MCF 10A (cell line): ENCODE data around the gene ZNF358. TPM values are rescaled to one million over a fixed set of nuclear protein-coding genes. Genes with fewer than 3 reads are reported as not detected.

Experiments used
- BruUV-seq: library from RNA; stranded (reverse); fragments of 400-500 nt; replicated peaks from 2 replicates; lab custom pipeline; 2021; lab: Mats Ljungman, UMichigan
- CTCF ChIA-PET: fragments of 300-600 bp; sonication (Branson Sonifier 250); formaldehyde crosslinking; extraction: SDS; loops from one replicate; lab custom pipeline; 2021; ENCODE audit warnings: antibody characterized with exemption, inconsistent platforms; lab: Yijun Ruan, JAX
- POLR2A ChIA-PET: fragments of 300-600, 350-650 bp; sonication (Branson Sonifier 250); formaldehyde crosslinking; extraction: SDS; loops from one replicate; lab custom pipeline; 2020; ENCODE audit warnings: antibody characterized with exemption, inconsistent platforms; lab: Yijun Ruan, JAX
- DNase-seq: peaks from one replicate; pipeline ENCODE4 v3.0.0-alpha.2; 2018; ENCODE audit not compliant: unreplicated experiment
- H3K27ac Mint-ChIP-seq: one replicate; pipeline ENCODE4 v1.8.0; 2022; ENCODE audit warnings: mild to moderate bottlenecking, low read depth, mixed read lengths; ENCODE audit not compliant: unreplicated experiment
- H3K27me3 Mint-ChIP-seq: one replicate; pipeline ENCODE4 v1.8.0; 2022; ENCODE audit warnings: mixed read lengths; ENCODE audit not compliant: insufficient read depth, unreplicated experiment
- H3K36me3 Mint-ChIP-seq: one replicate; pipeline ENCODE4 v1.8.0; 2022; ENCODE audit warnings: mild to moderate bottlenecking, moderate library complexity, mixed read lengths; ENCODE audit not compliant: insufficient read depth, unreplicated experiment
- H3K4me1 Mint-ChIP-seq: one replicate; pipeline ENCODE4 v1.8.0; 2022; ENCODE audit warnings: mixed read lengths; ENCODE audit not compliant: insufficient read depth, unreplicated experiment
- H3K4me3 Mint-ChIP-seq: one replicate; pipeline ENCODE4 v1.8.0; 2022; ENCODE audit warnings: mild to moderate bottlenecking, moderate library complexity, mixed read lengths; ENCODE audit not compliant: unreplicated experiment
- H3K9me3 Mint-ChIP-seq: one replicate; pipeline ENCODE4 v1.8.0; 2022; ENCODE audit warnings: mixed read lengths; ENCODE audit not compliant: unreplicated experiment
- intact Hi-C: fragments of 100-400 bp; cut with micrococcal nuclease; formaldehyde crosslinking; loops from 2 replicates; pipeline ENCODE4 v1.14.1; 2022
- total RNA-seq: library from RNA; stranded (reverse); gene quantifications from 2 replicates; pipeline ENCODE4 v1.2.3, GENCODE V29; 2022
- TF ChIP-seq, protein P1 (sequence below): fragments of 200-600 bp; IDR thresholded peaks from one replicate; pipeline ENCODE4 v1.8.0; 2022; ENCODE audit warnings: antibody characterized with exemption, mild to moderate bottlenecking; ENCODE audit not compliant: unreplicated experiment

The ZNF358 gene
- total RNA-seq, 1 experiment from 2014 or later, result 16.9 TPM

DNA sequence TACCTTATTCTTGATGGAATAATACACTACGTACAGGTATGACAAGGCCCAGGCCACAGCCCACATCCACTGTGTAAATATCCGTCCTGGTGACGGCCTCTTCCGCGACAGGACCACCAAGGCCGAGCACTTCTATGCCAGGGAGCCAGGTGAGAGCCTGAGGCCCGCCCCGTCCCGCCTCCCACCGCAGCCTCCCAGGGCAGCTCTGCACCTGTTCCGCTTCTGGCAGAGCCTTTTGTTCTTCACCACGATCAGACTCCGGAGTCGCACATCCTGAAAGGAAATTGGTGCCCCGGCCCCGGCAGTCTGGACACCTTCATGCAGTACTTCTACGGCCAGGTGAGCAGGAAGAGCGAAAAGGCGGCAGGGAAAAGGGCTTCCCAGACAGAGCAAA is 10.6 kb upstream of the ZNF358 start:
- ChIA-PET POLR2A (interaction anchor here (0.6 to 0.7 kb wide), 2 partner anchors 89 to 497 kb away, joined by 3 read pairs; no protein-coding TSS in a partner anchor), CTCF (no interaction called here)
- DNase-seq, result no peak
- no peaks in the 10 kb centered on the region for H3K27me3 Mint-ChIP-seq
- intact Hi-C loops, result loop anchor here (10.0 kb wide), 1 partner anchor 110 kb away; no protein-coding TSS in a partner anchor
- no peak overlapping the region for H3K27ac Mint-ChIP-seq
- no peak overlapping the region for H3K4me3 Mint-ChIP-seq
- TF ChIP-seq, protein P1, sequence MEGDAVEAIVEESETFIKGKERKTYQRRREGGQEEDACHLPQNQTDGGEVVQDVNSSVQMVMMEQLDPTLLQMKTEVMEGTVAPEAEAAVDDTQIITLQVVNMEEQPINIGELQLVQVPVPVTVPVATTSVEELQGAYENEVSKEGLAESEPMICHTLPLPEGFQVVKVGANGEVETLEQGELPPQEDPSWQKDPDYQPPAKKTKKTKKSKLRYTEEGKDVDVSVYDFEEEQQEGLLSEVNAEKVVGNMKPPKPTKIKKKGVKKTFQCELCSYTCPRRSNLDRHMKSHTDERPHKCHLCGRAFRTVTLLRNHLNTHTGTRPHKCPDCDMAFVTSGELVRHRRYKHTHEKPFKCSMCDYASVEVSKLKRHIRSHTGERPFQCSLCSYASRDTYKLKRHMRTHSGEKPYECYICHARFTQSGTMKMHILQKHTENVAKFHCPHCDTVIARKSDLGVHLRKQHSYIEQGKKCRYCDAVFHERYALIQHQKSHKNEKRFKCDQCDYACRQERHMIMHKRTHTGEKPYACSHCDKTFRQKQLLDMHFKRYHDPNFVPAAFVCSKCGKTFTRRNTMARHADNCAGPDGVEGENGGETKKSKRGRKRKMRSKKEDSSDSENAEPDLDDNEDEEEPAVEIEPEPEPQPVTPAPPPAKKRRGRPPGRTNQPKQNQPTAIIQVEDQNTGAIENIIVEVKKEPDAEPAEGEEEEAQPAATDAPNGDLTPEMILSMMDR, result no peak
- BruUV-seq, result no TSS peak
- H3K9me3 Mint-ChIP-seq, result no peaks in the 10 kb centered on the region
- peaks cover 16% of the 10 kb centered on the region for H3K4me1 Mint-ChIP-seq
- peaks cover 5% of the 10 kb centered on the region for H3K36me3 Mint-ChIP-seq

DNA sequence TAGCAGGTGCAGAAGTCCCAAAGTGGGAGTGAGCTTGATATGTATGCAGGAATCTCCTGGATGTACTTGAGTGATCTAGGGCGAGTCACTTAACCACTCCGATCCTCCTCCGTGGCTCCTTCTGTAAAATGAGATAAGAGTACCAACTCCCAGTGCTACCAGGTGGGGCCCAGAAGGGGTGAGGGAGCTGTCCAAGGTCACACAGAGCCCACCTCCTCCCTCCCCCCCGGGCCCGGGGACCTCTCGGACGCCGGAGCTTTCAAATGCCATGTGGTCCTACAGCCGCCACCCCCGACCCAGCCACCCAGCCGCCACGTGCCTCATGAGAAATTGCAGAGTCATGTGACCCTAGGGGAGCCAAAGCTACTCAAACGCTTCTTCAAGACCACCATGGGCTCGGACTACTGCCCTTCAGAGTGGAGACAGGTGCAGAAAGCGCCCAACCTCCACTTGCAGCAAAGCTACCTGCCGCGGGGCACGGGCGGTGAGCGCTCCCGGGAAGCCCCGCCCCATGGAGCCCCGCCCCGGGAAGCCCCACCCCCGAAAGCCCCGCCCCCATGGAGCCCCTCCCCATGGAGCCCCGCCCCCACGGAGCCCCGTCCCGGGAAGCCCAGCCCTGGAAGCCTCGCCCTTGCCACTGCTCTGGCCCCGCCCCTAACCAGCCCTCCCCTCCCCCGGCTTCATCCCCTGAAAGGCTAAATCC is 10.1 kb upstream of the ZNF358 start:
- Mint-ChIP-seq H3K4me3 (no peak overlapping the region), H3K4me1 (peaks cover 16% of the 10 kb centered on the region)

DNA sequence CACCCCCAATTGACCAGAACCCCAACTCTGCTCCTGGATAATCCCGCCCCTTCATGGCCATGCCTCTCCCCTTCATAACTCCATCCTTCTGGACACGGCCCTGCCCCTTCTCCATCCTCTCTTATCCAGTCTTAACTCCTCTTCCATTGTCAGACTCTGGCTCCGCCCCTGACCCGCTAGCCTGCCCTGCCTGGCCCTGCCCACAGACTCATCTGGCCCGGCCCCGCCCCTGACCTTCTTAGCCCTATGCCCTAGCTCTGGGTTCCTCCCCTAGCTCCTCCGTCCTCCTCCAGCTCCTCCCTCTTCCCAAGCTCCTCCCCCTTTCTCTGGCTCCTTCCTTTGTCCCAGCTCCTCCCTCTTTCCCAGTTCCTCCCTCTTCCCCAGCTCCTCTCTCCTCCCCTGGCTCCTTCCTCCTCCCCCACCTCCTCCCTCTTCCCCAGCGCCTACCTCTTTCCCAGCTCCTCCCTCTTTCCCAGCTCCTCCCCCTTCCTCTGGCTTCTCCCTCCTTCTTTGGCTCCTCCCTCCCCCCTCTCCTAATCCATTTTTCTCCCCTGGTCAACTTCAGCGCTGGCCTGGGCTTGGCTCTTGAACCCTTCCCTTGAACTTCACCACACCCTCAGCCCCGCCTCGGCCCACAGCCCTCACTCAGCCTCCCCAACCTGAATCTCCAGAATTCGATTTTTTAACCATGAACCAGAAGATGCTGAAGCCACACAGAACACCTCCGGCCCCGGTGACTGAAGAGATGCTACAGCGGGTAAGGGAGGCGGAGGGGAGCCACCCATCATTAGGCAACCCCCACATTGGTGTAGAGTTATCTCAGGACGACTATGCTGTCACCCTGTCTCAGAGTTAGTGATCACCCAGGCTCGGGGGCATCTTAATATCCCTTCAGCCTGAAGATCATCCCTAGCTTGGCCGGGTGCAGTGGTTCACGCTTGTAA is 9.2 kb upstream of the ZNF358 start:
- POLR2A ChIA-PET, result interaction anchor here (1.1 kb wide), 1 partner anchor 111 kb away, joined by 3 read pairs; no protein-coding TSS in a partner anchor
- DNase-seq, result peak; percentile 99
- CTCF ChIA-PET, result no interaction called here
- intact Hi-C loops, result loop anchor here (10.0 kb wide), 1 partner anchor 112 kb away; no protein-coding TSS in a partner anchor
- Mint-ChIP-seq H3K4me1 (peaks cover 16% of the 10 kb centered on the region), H3K27me3 (no peaks in the 10 kb centered on the region), H3K27ac (no peak overlapping the region), H3K36me3 (peaks cover 5% of the 10 kb centered on the region), H3K4me3 (no peak overlapping the region), H3K9me3 (no peaks in the 10 kb centered on the region)
- BruUV-seq, result no TSS peak
- TF ChIP-seq, protein P1, result no peak

More for the DNA sequence above, 10.1 kb upstream of the ZNF358 start:
- no peaks in the 10 kb centered on the region for H3K27me3 Mint-ChIP-seq
- TF ChIP-seq, protein P1, result no peak
- ChIA-PET CTCF (no interaction called here), POLR2A (interaction anchor here (0.7 to 1.1 kb wide), 2 partner anchors 111 to 497 kb away, joined by 3 read pairs; no protein-coding TSS in a partner anchor)
- H3K36me3 Mint-ChIP-seq, result peaks cover 5% of the 10 kb centered on the region
- no peak overlapping the region for H3K27ac Mint-ChIP-seq
- no peaks in the 10 kb centered on the region for H3K9me3 Mint-ChIP-seq
- BruUV-seq, result no TSS peak
- intact Hi-C loops, result loop anchor here (10.0 kb wide), 1 partner anchor 111 kb away; no protein-coding TSS in a partner anchor
- no peak for DNase-seq
